Germinal center (tissue), 1 donor: Measurements from ENCODE around the gene DZIP3.
A peak's percentile ranks its signal among the peaks of the same experiment; 100 is the strongest.
"Not testable (repeated sequence)": the region's sequence is repeated elsewhere in the genome, so short reads cannot be mapped to it uniquely, and the experiment has no call there.

ENCODE experiments used
- DNase-seq: peaks from one replicate; pipeline ENCODE4 v3.0.0; 2012; ENCODE audit warnings: mixed read lengths, low spot score

DZIP3 gene

GRCh38 chr3:108602249-108602934 is 12.9 kb downstream of the DZIP3 start:
- DNase-seq, result no peak

GRCh38 chr3:108602935-108603294 is 13.4 kb downstream of the DZIP3 start:
- no peak for DNase-seq

- DNase-seq, result no peak
Measured at GRCh38 chr3:108603691-108604090, 14.2 kb downstream of the DZIP3 start.

GRCh38 chr3:108605028-108605427 is 15.5 kb downstream of the DZIP3 start:
- no peak for DNase-seq

GRCh38 chr3:108605491-108605890 is 16.0 kb downstream of the DZIP3 start:
- no peak for DNase-seq

- DNase-seq, result no peak
Measured at GRCh38 chr3:108608750-108609149, 19.2 kb downstream of the DZIP3 start.

GRCh38 chr3:108610651-108611050 is 21.1 kb downstream of the DZIP3 start:
- DNase-seq, result no peak

GRCh38 chr3:108616090-108616489 is 26.6 kb downstream of the DZIP3 start:
- not testable (repeated sequence) for DNase-seq

- DNase-seq, result no peak
Measured at GRCh38 chr3:108620250-108620649, 30.7 kb downstream of the DZIP3 start.

- no peak for DNase-seq
Measured at GRCh38 chr3:108623504-108623903, 34.0 kb downstream of the DZIP3 start.

GRCh38 chr3:108629974-108630373 is 40.5 kb downstream of the DZIP3 start:
- DNase-seq, result no peak

- DNase-seq, result no peak
Measured at GRCh38 chr3:108642526-108642925, 53.0 kb downstream of the DZIP3 start.

GRCh38 chr3:108645364-108645763 is 55.8 kb downstream of the DZIP3 start:
- DNase-seq, result no peak

- DNase-seq, result not testable (repeated sequence)
Measured at GRCh38 chr3:108655664-108656063, 66.1 kb downstream of the DZIP3 start.

- DNase-seq, result no peak
Measured at GRCh38 chr3:108661699-108662098, 72.2 kb downstream of the DZIP3 start.

- peak; percentile 47 for DNase-seq
Measured at GRCh38 chr3:108662142-108662738, 72.7 kb downstream of the DZIP3 start.

GRCh38 chr3:108664266-108664665 is 74.7 kb downstream of the DZIP3 start:
- no peak for DNase-seq

- DNase-seq, result no peak
Measured at GRCh38 chr3:108667312-108667711, 77.8 kb downstream of the DZIP3 start.

GRCh38 chr3:108669208-108669607 is 79.7 kb downstream of the DZIP3 start:
- DNase-seq, result peak; percentile 27

GRCh38 chr3:108672701-108673100 is 83.2 kb downstream of the DZIP3 start:
- DNase-seq, result no peak

- no peak for DNase-seq
Measured at GRCh38 chr3:108673988-108674661, 84.6 kb downstream of the DZIP3 start.

GRCh38 chr3:108677811-108678210 is 88.3 kb downstream of the DZIP3 start:
- no peak for DNase-seq

GRCh38 chr3:108692286-108692685 is 102.8 kb downstream of the DZIP3 start:
- DNase-seq, result not testable (repeated sequence)
